Cardiac muscle cell (in vitro differentiated cells and primary cell): ENCODE results near the gene RNF39. TPM values are rescaled to one million over a fixed set of nuclear protein-coding genes. Genes with fewer than 3 reads are reported as not detected.
A peak's percentile ranks its signal among the peaks of the same experiment; 100 is the strongest.
"Not testable (repeated sequence)": the region's sequence is repeated elsewhere in the genome, so short reads cannot be mapped to it uniquely, and the experiment has no call there.

Source experiments
- DNase-seq, 2 donors: peaks; one replicate each; pipeline versions ENCODE4 v3.0.0 to v3.0.0-alpha.2; 2010 to 2017; ENCODE audit warnings: low read depth in 1 of 2, low spot score in 1 of 2
- H3K27ac ChIP-seq: fragments of 200-600 bp; sonication (generic); 2 replicates; pipeline ENCODE4 v1.5.1; 2016
- H3K27me3 ChIP-seq: fragments of 200-600 bp; sonication (generic); 2 replicates; pipeline ENCODE4 v1.6.0; 2016; ENCODE audit warnings: control low read depth
- H3K36me3 ChIP-seq: fragments of 200-600 bp; sonication (generic); 2 replicates; pipeline ENCODE4 v1.5.1; 2016; ENCODE audit warnings: control low read depth
- H3K4me1 ChIP-seq: fragments of 200-600 bp; sonication (generic); 2 replicates; pipeline ENCODE4 v1.8.1; 2017; ENCODE audit warnings: low read depth, mild to moderate bottlenecking, mixed run types
- H3K4me3 ChIP-seq: fragments of 200-600 bp; sonication (generic); 2 replicates; pipeline ENCODE4 v1.5.1; 2016; ENCODE audit warnings: mild to moderate bottlenecking
- H3K9me3 ChIP-seq: fragments of 200-600 bp; sonication (generic); 2 replicates; pipeline ENCODE4 v1.5.1; 2017; ENCODE audit warnings: low read depth, mild to moderate bottlenecking, control low read depth
- CTCF ChIP-seq: IDR thresholded peaks from 2 replicates; pipeline ENCODE4 v1.5.1; 2012; ENCODE audit warnings: low read depth, mild to moderate bottlenecking, low read length
- polyA plus RNA-seq: library from polyadenylated mRNA; unstranded; fragments of >200 nt; fragmentation: Nextera tagmentation; extraction: Ambion mirVana; gene quantifications from 2 replicates; pipeline ENCODE4 v1.2.1, GENCODE V29; 2016
- total RNA-seq: library from RNA; depleted of rRNA; stranded (reverse); fragments of >200 nt; gene quantifications from 2 replicates; pipeline ENCODE4 v1.2.3, GENCODE V29; 2016

The RNF39 gene
- total and polyA plus RNA-seq, 2 experiments from 2014 or later, result 0.46 TPM; not detected in 1

- no peaks in the 10 kb centered on the region for H3K4me1 ChIP-seq
- no peak overlapping the region for H3K4me3 ChIP-seq
- no peak overlapping the region for H3K27ac ChIP-seq
- no peaks in the 10 kb centered on the region for H3K27me3 ChIP-seq
- TF ChIP-seq CTCF, result peak; percentile 55
- DNase-seq, result peak; percentile 23 to 60
- no peaks in the 10 kb centered on the region for H3K9me3 ChIP-seq
- no peaks in the 10 kb centered on the region for H3K36me3 ChIP-seq
These were observed 38.3 kb downstream of the RNF39 start for GRCh38 chr6:30037182-30037788.

- Histone ChIP-seq H3K4me1 (no peaks in the 10 kb centered on the region), H3K27ac (no peak overlapping the region), H3K9me3 (no peaks in the 10 kb centered on the region), H3K36me3 (no peaks in the 10 kb centered on the region), H3K4me3 (no peak overlapping the region), H3K27me3 (no peaks in the 10 kb centered on the region)
- TF ChIP-seq CTCF, result no peak
- no peak for DNase-seq
These were observed 39.8 kb downstream of the RNF39 start for GRCh38 chr6:30035784-30036183.

DNA sequence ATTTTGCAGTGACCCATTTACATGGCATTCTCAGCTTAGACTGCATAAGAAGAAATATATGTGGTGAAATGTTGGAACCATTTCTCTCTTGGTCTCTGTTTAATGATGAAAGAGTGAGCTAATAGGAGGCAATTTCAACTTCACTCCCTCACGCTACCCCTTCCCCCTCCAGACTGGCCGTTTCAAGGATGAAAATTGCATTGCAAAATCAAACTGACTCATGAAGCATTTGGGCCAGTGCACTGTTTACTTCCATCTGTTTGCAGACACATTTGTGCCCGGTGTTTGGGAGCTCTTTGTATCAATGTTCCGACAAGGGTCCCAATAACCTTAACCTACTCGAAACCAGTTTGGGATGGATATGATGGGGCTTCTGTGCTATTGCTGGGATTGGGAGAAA, 42.1 kb downstream of the RNF39 start:
- not testable (repeated sequence) for H3K4me3 ChIP-seq, H3K27ac ChIP-seq, H3K9me3 ChIP-seq, H3K36me3 ChIP-seq, H3K4me1 ChIP-seq, H3K27me3 ChIP-seq
- peak in 1 of 2 donors; percentile 89 for DNase-seq

GRCh38 chr6:30031381-30031780, 44.2 kb downstream of the RNF39 start:
- Histone ChIP-seq H3K27me3 (no peaks in the 10 kb centered on the region), H3K4me3 (no peak overlapping the region), H3K27ac (no peak overlapping the region), H3K9me3 (no peaks in the 10 kb centered on the region), H3K36me3 (no peaks in the 10 kb centered on the region), H3K4me1 (no peaks in the 10 kb centered on the region)
- TF ChIP-seq CTCF, result no peak
- no peak for DNase-seq

DNA sequence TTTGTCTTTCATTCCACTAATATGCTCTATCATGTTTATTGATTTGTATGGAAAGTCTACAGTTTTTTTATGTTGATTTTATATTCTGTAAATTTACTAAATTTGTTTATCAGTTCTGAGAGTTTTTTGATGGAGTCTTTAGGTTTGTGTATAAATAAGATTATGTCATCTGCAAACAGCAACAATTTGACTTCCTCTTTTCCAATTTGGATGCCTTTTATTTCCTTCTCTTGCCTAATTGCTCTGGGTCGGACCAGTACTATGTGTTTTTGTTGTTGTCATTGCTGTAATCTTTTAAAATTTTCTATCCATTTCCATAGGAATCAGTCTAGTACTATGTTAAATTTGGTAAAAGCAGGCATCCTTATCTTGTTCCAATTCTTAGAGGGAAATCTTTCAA, 46.0 kb downstream of the RNF39 start:
- DNase-seq, result no peak
- Histone ChIP-seq H3K9me3 (no peaks in the 10 kb centered on the region), H3K4me1 (no peaks in the 10 kb centered on the region), H3K27me3 (no peaks in the 10 kb centered on the region), H3K4me3 (no peak overlapping the region), H3K27ac (no peak overlapping the region), H3K36me3 (no peaks in the 10 kb centered on the region)
- no peak for TF ChIP-seq CTCF

DNA sequence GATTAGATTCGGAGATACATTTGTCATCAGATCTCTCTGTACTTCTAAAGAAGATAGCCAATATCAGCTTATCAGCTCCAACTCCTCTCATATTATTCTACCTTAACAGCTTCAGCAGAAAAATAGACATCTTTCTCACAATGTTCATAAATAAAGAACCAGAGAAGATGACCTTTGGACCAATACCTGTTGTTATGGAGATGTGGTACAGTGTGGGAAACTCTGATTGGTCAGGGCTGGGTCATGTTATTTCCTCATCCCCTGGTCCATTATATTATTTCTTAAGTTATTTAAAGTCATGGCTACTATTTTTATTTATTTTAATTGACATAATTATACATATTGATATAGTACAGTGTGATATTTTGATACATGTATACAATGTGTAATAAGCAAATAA, 50.4 kb downstream of the RNF39 start:
- H3K4me1 ChIP-seq, result no peaks in the 10 kb centered on the region

GRCh38 chr6:30022712-30023111, 52.9 kb downstream of the RNF39 start:
- H3K27me3 ChIP-seq, H3K4me3 ChIP-seq, H3K36me3 ChIP-seq, DNase-seq, H3K9me3 ChIP-seq, H3K27ac ChIP-seq, H3K4me1 ChIP-seq: not testable (repeated sequence)

More for the DNA sequence above, 50.4 kb downstream of the RNF39 start:
- DNase-seq, result no peak
- no peaks in the 10 kb centered on the region for H3K9me3 ChIP-seq
- no peaks in the 10 kb centered on the region for H3K36me3 ChIP-seq
- TF ChIP-seq CTCF, result no peak
- H3K27me3 ChIP-seq, result no peaks in the 10 kb centered on the region
- no peak overlapping the region for H3K27ac ChIP-seq
- no peak overlapping the region for H3K4me3 ChIP-seq
